GM12878 (cell line): ENCODE measurements around the gene OCIAD2. TPM values are rescaled to one million over a fixed set of nuclear protein-coding genes. Genes with fewer than 3 reads are reported as not detected.

Experiments used
- ATAC-seq: fragments of 200-7000 bp; cut with Tn5 transposase; 3 replicates; pipeline ENCODE4 v1.9.1; 2020; ENCODE audit warnings: mild to moderate bottlenecking, moderate library complexity
- BruUV-seq: library from RNA; stranded (reverse); fragments of 400-500 nt; replicated peaks from 2 replicates; lab custom pipeline; 2021; lab: Mats Ljungman, UMichigan
- CTCF ChIA-PET: fragments of 300-600 bp; sonication (Branson Sonifier 250); formaldehyde crosslinking; extraction: SDS; loops from one replicate; lab custom pipeline; 2021; ENCODE audit warnings: inconsistent platforms; lab: Yijun Ruan, JAX
- POLR2A ChIA-PET: fragments of 350-600 bp; formaldehyde crosslinking; extraction: SDS; loops from one replicate; lab custom pipeline; 2021; ENCODE audit warnings: inconsistent platforms; lab: Charles Lee
- RAD21 ChIA-PET: fragments of 300-600 bp; sonication (Branson Sonifier 250); formaldehyde crosslinking; loops from one replicate; lab custom pipeline; 2023; ENCODE audit warnings: antibody characterized with exemption; ENCODE audit not compliant: unreplicated experiment; lab: Charles Lee
- SMC1A ChIA-PET: fragments of 300-600 bp; sonication (Branson Sonifier 250); formaldehyde crosslinking; loops from one replicate; lab custom pipeline; 2023; ENCODE audit not compliant: unreplicated experiment, uncharacterized antibody; lab: Charles Lee
- DNase-seq: peaks from one replicate; pipeline ENCODE4 v3.0.0-alpha.2; 2011; ENCODE audit warnings: low read depth, low spot score
- FAIRE-seq: peaks from 3 replicates; lab custom pipeline; 2011; peaks lifted over from hg19 to GRCh38; lab: Jason Lieb, UNC
- H2AFZ ChIP-seq: 2 replicates; pipeline ENCODE4 v1.6.0; 2011; ENCODE audit warnings: low read depth, low read length, control low read depth; ENCODE audit not compliant: control insufficient read depth
- H3K27ac ChIP-seq: 2 replicates; pipeline ENCODE4 v1.5.1; 2011; ENCODE audit warnings: control low read depth; ENCODE audit not compliant: control insufficient read depth, insufficient read depth
- H3K27me3 ChIP-seq, 2 experiments: replicated peaks in 1 of 2; 2 replicates each; pipeline versions ENCODE4 v1.6.0 to v1.6.1; 2011; ENCODE audit warnings: low read length in 1 of 2; ENCODE audit not compliant: control insufficient read depth in 2 of 2, insufficient read depth in 2 of 2
- H3K36me3 ChIP-seq, 2 experiments: 2 replicates each; pipeline ENCODE4 v1.5.1; 2011; ENCODE audit warnings: low read length in 1 of 2; ENCODE audit not compliant: control insufficient read depth in 2 of 2, insufficient read depth in 2 of 2
- H3K4me1 ChIP-seq: 2 replicates; pipeline ENCODE4 v1.6.1; 2011; ENCODE audit warnings: mild to moderate bottlenecking, low read length, moderate library complexity, mixed read lengths; ENCODE audit not compliant: control insufficient read depth, insufficient read depth
- H3K4me2 ChIP-seq: 2 replicates; pipeline ENCODE4 v1.6.0; 2011; ENCODE audit warnings: control low read depth; ENCODE audit not compliant: control insufficient read depth, insufficient read depth
- H3K4me3 ChIP-seq: fragments of 200-600 bp; sonication (generic); 2 replicates; pipeline ENCODE4 v1.5.1; 2016
- H3K79me2 ChIP-seq: 2 replicates; pipeline ENCODE4 v1.6.0; 2011; ENCODE audit warnings: low read length; ENCODE audit not compliant: control insufficient read depth, insufficient read depth
- H3K9ac ChIP-seq: 2 replicates; pipeline ENCODE4 v1.8.0; 2011; ENCODE audit warnings: low read length, control low read depth, mixed read lengths; ENCODE audit not compliant: control insufficient read depth, insufficient read depth
- H3K9me3 ChIP-seq: replicated peaks from 3 replicates; pipeline ENCODE4 v1.5.1; 2011; ENCODE audit warnings: mild to moderate bottlenecking, low read length; ENCODE audit not compliant: control insufficient read depth, insufficient read depth
- H4K20me1 ChIP-seq: 2 replicates; pipeline ENCODE4 v1.6.0; 2011; ENCODE audit not compliant: control insufficient read depth, insufficient read depth
- CHD2 ChIP-seq: IDR thresholded peaks from 2 replicates; pipeline ENCODE4 v1.6.1; 2011; ENCODE audit warnings: low read depth, low read length, improper control_type of control experiment, borderline replicate concordance
- FOS ChIP-seq: IDR thresholded peaks from 3 replicates; pipeline ENCODE4 v1.6.1; 2011; ENCODE audit warnings: borderline replicate concordance; ENCODE audit not compliant: insufficient read length; ENCODE audit errors: extremely low read depth
- FOXM1 ChIP-seq: IDR thresholded peaks from 2 replicates; pipeline ENCODE4 v1.6.1; 2012; ENCODE audit warnings: low read depth, mild to moderate bottlenecking, inconsistent platforms, low read length, moderate library complexity
- IRF5 ChIP-seq: fragments of 450-650 bp; IDR thresholded peaks from 2 replicates; pipeline ENCODE4 v1.6.1; 2017; ENCODE audit warnings: borderline replicate concordance
- KLF5 ChIP-seq: fragments of 450-650 bp; IDR thresholded peaks from 2 replicates; pipeline ENCODE4 v1.6.1; 2014; ENCODE audit warnings: mild to moderate bottlenecking; ENCODE audit not compliant: partially characterized antibody
- PKNOX1 ChIP-seq: fragments of 450-650 bp; IDR thresholded peaks from 2 replicates; pipeline ENCODE4 v1.6.1; 2016; ENCODE audit warnings: mild to moderate bottlenecking
- RBBP5 ChIP-seq: fragments of 200-600 bp; sonication (generic); conservative IDR thresholded peaks from 2 replicates; pipeline ENCODE4 v1.6.1; 2016
- RCOR1 ChIP-seq: conservative IDR thresholded peaks from 2 replicates; pipeline ENCODE4 v1.6.1; 2012; ENCODE audit warnings: low read depth, low read length, improper control_type of control experiment
- USF1 ChIP-seq: IDR thresholded peaks from 2 replicates; pipeline ENCODE4 v1.6.1; 2011; ENCODE audit warnings: borderline replicate concordance, low read depth, mild to moderate bottlenecking, moderate library complexity, mixed read lengths, low read length; ENCODE audit not compliant: insufficient read depth; ENCODE audit errors: extremely low read length
- ZBTB4 ChIP-seq: fragments of 450-650 bp; formaldehyde crosslinking; IDR thresholded peaks from 2 replicates; pipeline ENCODE4 v1.4.0; 2022; ENCODE audit warnings: mild to moderate bottlenecking, moderate library complexity
- ZNF24 ChIP-seq: fragments of 450-650 bp; IDR thresholded peaks from 2 replicates; pipeline ENCODE4 v1.6.1; 2017; ENCODE audit warnings: antibody characterized with exemption, mild to moderate bottlenecking
- ZNF592 ChIP-seq: fragments of 450-650 bp; IDR thresholded peaks from 2 replicates; pipeline ENCODE4 v1.6.1; 2017; ENCODE audit warnings: mild to moderate bottlenecking, moderate library complexity
- ZSCAN29 ChIP-seq: fragments of 450-650 bp; IDR thresholded peaks from 2 replicates; pipeline ENCODE4 v1.6.1; 2017; ENCODE audit warnings: mild to moderate bottlenecking, moderate library complexity
- WGBS: methylation state at CpG from one replicate; pipeline ENCODE4 v1.1.6; 2016; ENCODE audit warnings: low lambda C conversion rate; ENCODE audit not compliant: insufficient replicate concordance, insufficient coverage; ENCODE audit errors: missing lambda C conversion rate; 5-methylcytosine and 5-hydroxymethylcytosine counted together
- in situ Hi-C: fragments of 300-500 bp; cut with MboI; formaldehyde crosslinking; loops from 9 replicates; pipeline ENCODE4 v1.14.3; 2018; ENCODE audit warnings: mixed read lengths
- intact Hi-C: fragments of 100-400 bp; cut with micrococcal nuclease; formaldehyde crosslinking; loops from one replicate; pipeline ENCODE4 v1.14.2; 2022; ENCODE audit not compliant: unreplicated experiment
- polyA plus RNA-seq, 11 experiments: library from polyadenylated mRNA; depleted of rRNA in 4 of 11; unstranded in 6 of 11; stranded (reverse) in 5 of 11; fragments of >200 nt; fragmentation: Nextera tagmentation in 4 of 11; fragmentation: Illumina TruSeq in 1 of 11; extraction: Ambion mirVana in 4 of 11; extraction: Trizol in 1 of 11; gene quantifications; 1 replicate in 1 of 11; 2 replicates in 10 of 11; pipeline versions ENCODE4 v1.2.1 to v1.2.3, GENCODE V29; 2011 to 2016; ENCODE audit warnings: inconsistent platforms in 2 of 11, missing spikeins in 2 of 11, low read depth in 1 of 11
- total RNA-seq, 4 experiments: library from RNA; depleted of rRNA in 3 of 4; stranded (reverse); fragments of >200 nt in 3 of 4; fragmentation: Illumina TruSeq in 1 of 4; extraction: Trizol in 1 of 4; gene quantifications; 2 replicates each; pipeline versions ENCODE4 v1.2.1 to v1.2.3, GENCODE V29; 2013 to 2021

Gene OCIAD2
- total and polyA plus RNA-seq, 10 of the 15 experiments (the other 5 are each of a cell fraction or from before 2014, with no cell fraction given) = 42.4 to 140 (median 70.0) TPM

GRCh38 chr4:48899950-48900349, 6.6 kb downstream of the OCIAD2 start:
- no peak overlapping the region for H3K4me3 ChIP-seq
- BruUV-seq = no TSS peak
- H3K27me3 ChIP-seq = no peaks in the 10 kb centered on the region
- peak overlapping the region; percentile 27; the same call in 1 of the 2 replicates for H3K27ac ChIP-seq
- CTCF ChIA-PET = interaction anchor here (1.2 kb wide), 1 partner anchor 321 kb away, joined by 3 read pairs; no protein-coding TSS in a partner anchor
- FAIRE-seq (no peak), DNase-seq (no peak), ATAC-seq (peak; percentile 26)
- WGBS = 96% methylated on average over 4 of the region's 4 CpGs
- H3K4me1 ChIP-seq = no peaks in the 10 kb centered on the region
- no peaks in the 10 kb centered on the region for H4K20me1 ChIP-seq
- H3K36me3 ChIP-seq = peaks cover 0 to 9% of the 10 kb centered on the region in 2 experiments; a peak in 2 of 4 replicates
- H3K79me2 ChIP-seq = no peaks in the 10 kb centered on the region
- no peak overlapping the region for H2AFZ ChIP-seq
- intact Hi-C loops = no loop called here
- SMC1A ChIA-PET = interaction anchor here (1.0 to 1.3 kb wide), 2 partner anchors 320 to 321 kb away, joined by 3 to 4 read pairs; no protein-coding TSS in a partner anchor
- H3K9me3 ChIP-seq = no peaks in the 10 kb centered on the region
- no peak overlapping the region for H3K9ac ChIP-seq
- in situ Hi-C loops = no loop called here
- RAD21 ChIA-PET = no interaction called here
- POLR2A ChIA-PET = no interaction called here
- H3K4me2 ChIP-seq = no peak overlapping the region
- no peak for TF ChIP-seq ZNF24
- TF ChIP-seq RCOR1 = no peak
- no peak for TF ChIP-seq CHD2
- no peak for TF ChIP-seq USF1
- TF ChIP-seq RBBP5 = no peak
- no peak for TF ChIP-seq PKNOX1
- no peak for TF ChIP-seq IRF5
- TF ChIP-seq FOXM1 = no peak
- TF ChIP-seq ZSCAN29 = no peak
- TF ChIP-seq KLF5 = no peak
- TF ChIP-seq FOS = no peak
- no peak for TF ChIP-seq ZBTB4 (CRISPR knock-in tag)
- no peak for TF ChIP-seq ZNF592
